ENCODE data around the gene FAM83B.

The FAM83B gene

GRCh38 chr6:54827010-54827409, 19.6 kb upstream of the FAM83B start:
- no peaks in the 10 kb centered on the region for H4K20me1 ChIP-seq (ENCODE audit: insufficient read depth, low read length)
- no peaks in the 10 kb centered on the region for H3K27me3 ChIP-seq (ENCODE audit: insufficient read depth, low read length)
- H3K27ac ChIP-seq (ENCODE audit: low read depth, low read length, poor library complexity, severe bottlenecking), result no peak overlapping the region
- H3F3A ChIP-seq (ENCODE audit: insufficient read depth, low read length), result no peaks in the 10 kb centered on the region
- H3K36me3 ChIP-seq (ENCODE audit: insufficient read depth, low read length), result no peaks in the 10 kb centered on the region
- no peak overlapping the region for H3K9ac ChIP-seq (ENCODE audit: low read length)
- H2AFZ ChIP-seq (ENCODE audit: low read length), result no peak overlapping the region
- H3K79me2 ChIP-seq (ENCODE audit: insufficient read depth, low read length), result no peaks in the 10 kb centered on the region
- no peak overlapping the region for H3K4me3 ChIP-seq (ENCODE audit: low read depth, low read length, poor library complexity, severe bottlenecking)
- no peaks in the 10 kb centered on the region for H3K4me1 ChIP-seq (ENCODE audit: insufficient read depth, low read length, severe bottlenecking)
- H3K9me2 ChIP-seq (ENCODE audit: low read depth, low read length), result no peaks in the 10 kb centered on the region
- H3K4me2 ChIP-seq (ENCODE audit: low read length), result no peak overlapping the region
- no peaks in the 10 kb centered on the region for H3K9me3 ChIP-seq (ENCODE audit: low read length)
- TF ChIP-seq EZH2 (IDR thresholded peaks at IDR 0.05; ENCODE audit: borderline replicate concordance, low read length) (no peak), CTCF (IDR thresholded peaks at IDR 0.05; ENCODE audit: low read length) (no peak)

- H3K36me3 ChIP-seq (ENCODE audit: insufficient read depth, low read length), result no peaks in the 10 kb centered on the region
- no peaks in the 10 kb centered on the region for H3K79me2 ChIP-seq (ENCODE audit: insufficient read depth, low read length)
- no peak overlapping the region for H2AFZ ChIP-seq (ENCODE audit: low read length)
- no peaks in the 10 kb centered on the region for H3K4me1 ChIP-seq (ENCODE audit: insufficient read depth, low read length, severe bottlenecking)
- no peaks in the 10 kb centered on the region for H3K9me3 ChIP-seq (ENCODE audit: low read length)
- no peaks in the 10 kb centered on the region for H3K9me2 ChIP-seq (ENCODE audit: low read depth, low read length)
- H3F3A ChIP-seq (ENCODE audit: insufficient read depth, low read length), result no peaks in the 10 kb centered on the region
- no peak overlapping the region for H3K4me3 ChIP-seq (ENCODE audit: low read depth, low read length, poor library complexity, severe bottlenecking)
- no peak overlapping the region for H3K9ac ChIP-seq (ENCODE audit: low read length)
- H4K20me1 ChIP-seq (ENCODE audit: insufficient read depth, low read length), result no peaks in the 10 kb centered on the region
- no peaks in the 10 kb centered on the region for H3K27me3 ChIP-seq (ENCODE audit: insufficient read depth, low read length)
- H3K4me2 ChIP-seq (ENCODE audit: low read length), result no peak overlapping the region
- TF ChIP-seq CTCF (IDR thresholded peaks at IDR 0.05; ENCODE audit: low read length), result no peak
- no peak for TF ChIP-seq EZH2 (IDR thresholded peaks at IDR 0.05; ENCODE audit: borderline replicate concordance, low read length)
- no peak overlapping the region for H3K27ac ChIP-seq (ENCODE audit: low read depth, low read length, poor library complexity, severe bottlenecking)
These were observed 16.4 kb upstream of the FAM83B start for GRCh38 chr6:54830216-54830615.

GRCh38 chr6:54835176-54835575, 11.4 kb upstream of the FAM83B start:
- H3K9me2 ChIP-seq (ENCODE audit: low read depth, low read length), result no peaks in the 10 kb centered on the region
- no peaks in the 10 kb centered on the region for H3K9me3 ChIP-seq (ENCODE audit: low read length)
- H3K79me2 ChIP-seq (ENCODE audit: insufficient read depth, low read length), result no peaks in the 10 kb centered on the region
- H3K4me3 ChIP-seq (ENCODE audit: low read depth, low read length, poor library complexity, severe bottlenecking), result no peak overlapping the region
- H3F3A ChIP-seq (ENCODE audit: insufficient read depth, low read length), result no peaks in the 10 kb centered on the region
- no peaks in the 10 kb centered on the region for H4K20me1 ChIP-seq (ENCODE audit: insufficient read depth, low read length)
- no peak overlapping the region for H3K27ac ChIP-seq (ENCODE audit: low read depth, low read length, poor library complexity, severe bottlenecking)
- H3K36me3 ChIP-seq (ENCODE audit: insufficient read depth, low read length), result no peaks in the 10 kb centered on the region
- H3K27me3 ChIP-seq (ENCODE audit: insufficient read depth, low read length), result no peaks in the 10 kb centered on the region
- no peaks in the 10 kb centered on the region for H3K4me1 ChIP-seq (ENCODE audit: insufficient read depth, low read length, severe bottlenecking)
- H3K9ac ChIP-seq (ENCODE audit: low read length), result no peak overlapping the region
- H3K4me2 ChIP-seq (ENCODE audit: low read length), result no peak overlapping the region
- H2AFZ ChIP-seq (ENCODE audit: low read length), result no peak overlapping the region
- TF ChIP-seq EZH2 (IDR thresholded peaks at IDR 0.05; ENCODE audit: borderline replicate concordance, low read length) (no peak), CTCF (IDR thresholded peaks at IDR 0.05; ENCODE audit: low read length) (no peak)
